IMR-90 (cell line): ENCODE measurements around the gene SLCO2B1.

Experiments used
- BHLHE40 ChIP-seq: fragments of 150-350 bp; IDR thresholded peaks from 2 replicates; pipeline ENCODE4 v1.6.1; 2016; ENCODE audit warnings: mild to moderate bottlenecking, low read depth, low read length
- CEBPB ChIP-seq: IDR thresholded peaks from 2 replicates; pipeline ENCODE4 v1.6.1; 2012; ENCODE audit warnings: low read depth, low read length, improper control_type of control experiment
- CHD1 ChIP-seq: IDR thresholded peaks from 2 replicates; pipeline ENCODE4 v1.6.1; 2012; ENCODE audit warnings: low read depth, low read length, improper control_type of control experiment
- CTCF ChIP-seq: conservative IDR thresholded peaks from 2 replicates; pipeline ENCODE4 v1.5.1; 2012; ENCODE audit warnings: mild to moderate bottlenecking, low read depth, low read length, improper control_type of control experiment
- ELK1 ChIP-seq: fragments of 150-350 bp; IDR thresholded peaks from 2 replicates; pipeline ENCODE4 v1.6.1; 2016; ENCODE audit warnings: low read depth, mild to moderate bottlenecking, low read length, moderate library complexity, borderline replicate concordance
- MAFK ChIP-seq: IDR thresholded peaks from 2 replicates; pipeline ENCODE4 v1.6.1; 2012; ENCODE audit warnings: low read depth, low read length, improper control_type of control experiment
- MXI1 ChIP-seq: IDR thresholded peaks from 2 replicates; pipeline ENCODE4 v1.6.1; 2012; ENCODE audit warnings: low read depth, mild to moderate bottlenecking, low read length, moderate library complexity, borderline replicate concordance
- POLR2A ChIP-seq: IDR thresholded peaks from 2 replicates; pipeline ENCODE4 v1.6.1; 2012; ENCODE audit warnings: mild to moderate bottlenecking, low read depth, low read length
- RAD21 ChIP-seq: IDR thresholded peaks from 2 replicates; pipeline ENCODE4 v1.6.1; 2012; ENCODE audit warnings: low read length, improper control_type of control experiment
- RCOR1 ChIP-seq: IDR thresholded peaks from 2 replicates; pipeline ENCODE4 v1.6.1; 2012; ENCODE audit warnings: mild to moderate bottlenecking, low read length, improper control_type of control experiment; ENCODE audit not compliant: insufficient replicate concordance
- RFX5 ChIP-seq: IDR thresholded peaks from 2 replicates; pipeline ENCODE4 v1.8.0; 2012; ENCODE audit warnings: low read depth, mild to moderate bottlenecking, low read length, moderate library complexity
- SMC3 ChIP-seq: fragments of 150-350 bp; IDR thresholded peaks from 2 replicates; pipeline ENCODE4 v1.6.1; 2016; ENCODE audit warnings: low read depth, mild to moderate bottlenecking, antibody characterized with exemption, low read length, moderate library complexity
- USF2 ChIP-seq: fragments of 150-350 bp; IDR thresholded peaks from 2 replicates; pipeline ENCODE4 v1.6.1; 2017; ENCODE audit warnings: mild to moderate bottlenecking, antibody characterized with exemption, low read length, low read depth

- TF ChIP-seq BHLHE40, result no peak
- TF ChIP-seq CEBPB, result no peak
- TF ChIP-seq CTCF, result no peak
- TF ChIP-seq POLR2A, result no peak
- TF ChIP-seq RAD21, result no peak
- TF ChIP-seq MXI1, result no peak
- TF ChIP-seq CHD1, result no peak
- TF ChIP-seq MAFK, result no peak
- TF ChIP-seq SMC3, result no peak
- TF ChIP-seq USF2, result no peak
- no peak for TF ChIP-seq RCOR1
- no peak for TF ChIP-seq ELK1
- TF ChIP-seq RFX5, result no peak
These were observed 95.2 kb downstream of the SLCO2B1 start for GRCh38 chr11:75246006-75246670.
